ENCODE results near the gene MRRF.

The MRRF gene

GRCh38 chr9:122264360-122265148 is at the start of gene MRRF, which contains the start of gene RBM18:
Gene MRRF, plus strand, starts transcription at chr9:122264882. Its CDS starts 6,010 bp downstream, at chr9:122270892.
Gene RBM18, minus strand, starts transcription at chr9:122264840. Its CDS starts 3,348 bp downstream, at chr9:122261492.
- peak within 1 kb of the TSS; percentile 72 for H3K27ac ChIP-seq (ENCODE audit: low read length)
- no peaks in the 10 kb centered on the region for H3K27me3 ChIP-seq (ENCODE audit: insufficient read depth, low read length)
- peaks cover 17% of the 10 kb centered on the region for H3K36me3 ChIP-seq (ENCODE audit: insufficient read depth, low read depth, low read length)
- no peaks in the 10 kb centered on the region for H3K9me3 ChIP-seq (ENCODE audit: insufficient read depth, low read depth, low read length)
- peak within 1 kb of the TSS; percentile 93 for H3K9ac ChIP-seq (ENCODE audit: low read depth, low read length)
- peaks cover 13% of the 10 kb centered on the region; the same call in 1 of the 2 replicates for H3K4me1 ChIP-seq (ENCODE audit: insufficient read depth, low read length)
- H3K4me3 ChIP-seq (ENCODE audit: low read length), result peak within 1 kb of the TSS; percentile 99

- H3K9me3 ChIP-seq (ENCODE audit: insufficient read depth, low read depth, low read length), result peaks cover 8% of the 10 kb centered on the region; the same call in 1 of the 2 replicates
- peaks cover 100% of the 10 kb centered on the region for H3K27me3 ChIP-seq (ENCODE audit: insufficient read depth, low read length)
- no peak overlapping the region for H3K9ac ChIP-seq (ENCODE audit: low read depth, low read length)
- H3K36me3 ChIP-seq (ENCODE audit: insufficient read depth, low read depth, low read length), result no peaks in the 10 kb centered on the region
- H3K4me3 ChIP-seq (ENCODE audit: low read length), result no peak overlapping the region
- peaks cover 5% of the 10 kb centered on the region; the same call in 1 of the 2 replicates for H3K4me1 ChIP-seq (ENCODE audit: insufficient read depth, low read length)
- no peak overlapping the region for H3K27ac ChIP-seq (ENCODE audit: low read length)
Measured at GRCh38 chr9:122215663-122216062, 49.0 kb upstream of the MRRF start.

GRCh38 chr9:122216138-122216797 is 48.4 kb upstream of the MRRF start:
- peaks cover 100% of the 10 kb centered on the region for H3K27me3 ChIP-seq (ENCODE audit: insufficient read depth, low read length)
- H3K27ac ChIP-seq (ENCODE audit: low read length), result no peak overlapping the region
- no peaks in the 10 kb centered on the region for H3K36me3 ChIP-seq (ENCODE audit: insufficient read depth, low read depth, low read length)
- peak overlapping the region; percentile 52; the same call in 1 of the 2 replicates for H3K4me3 ChIP-seq (ENCODE audit: low read length)
- H3K4me1 ChIP-seq (ENCODE audit: insufficient read depth, low read length), result peaks cover 8% of the 10 kb centered on the region; the same call in 1 of the 2 replicates
- H3K9me3 ChIP-seq (ENCODE audit: insufficient read depth, low read depth, low read length), result peaks cover 8% of the 10 kb centered on the region; the same call in 1 of the 2 replicates
- no peak overlapping the region for H3K9ac ChIP-seq (ENCODE audit: low read depth, low read length)

- peak overlapping the region; percentile 52; the same call in 1 of the 2 replicates for H3K4me3 ChIP-seq (ENCODE audit: low read length)
- no peak overlapping the region for H3K9ac ChIP-seq (ENCODE audit: low read depth, low read length)
- H3K27ac ChIP-seq (ENCODE audit: low read length), result no peak overlapping the region
- H3K9me3 ChIP-seq (ENCODE audit: insufficient read depth, low read depth, low read length), result peaks cover 8% of the 10 kb centered on the region; the same call in 1 of the 2 replicates
- H3K27me3 ChIP-seq (ENCODE audit: insufficient read depth, low read length), result peaks cover 100% of the 10 kb centered on the region
- H3K36me3 ChIP-seq (ENCODE audit: insufficient read depth, low read depth, low read length), result no peaks in the 10 kb centered on the region
- H3K4me1 ChIP-seq (ENCODE audit: insufficient read depth, low read length), result peaks cover 8% of the 10 kb centered on the region; the same call in 1 of the 2 replicates
Measured at GRCh38 chr9:122216798-122217418, 47.8 kb upstream of the MRRF start.

GRCh38 chr9:122217640-122218039 is 47.0 kb upstream of the MRRF start:
- Histone ChIP-seq H3K9me3 (ENCODE audit: insufficient read depth, low read depth, low read length) (peaks cover 8% of the 10 kb centered on the region; the same call in 1 of the 2 replicates), H3K27ac (ENCODE audit: low read length) (no peak overlapping the region), H3K36me3 (ENCODE audit: insufficient read depth, low read depth, low read length) (no peaks in the 10 kb centered on the region), H3K27me3 (ENCODE audit: insufficient read depth, low read length) (peaks cover 100% of the 10 kb centered on the region), H3K4me3 (ENCODE audit: low read length) (no peak overlapping the region), H3K9ac (ENCODE audit: low read depth, low read length) (no peak overlapping the region), H3K4me1 (ENCODE audit: insufficient read depth, low read length) (peaks cover 8% of the 10 kb centered on the region; the same call in 1 of the 2 replicates)

GRCh38 chr9:122218071-122218934 is 46.4 kb upstream of the MRRF start:
- Histone ChIP-seq H3K9ac (ENCODE audit: low read depth, low read length) (no peak overlapping the region), H3K4me3 (ENCODE audit: low read length) (peak overlapping the region; percentile 57; the same call in 1 of the 2 replicates), H3K27ac (ENCODE audit: low read length) (no peak overlapping the region)

GRCh38 chr9:122218935-122219855 is 45.5 kb upstream of the MRRF start:
- Histone ChIP-seq H3K27ac (ENCODE audit: low read length) (no peak overlapping the region), H3K36me3 (ENCODE audit: insufficient read depth, low read depth, low read length) (no peaks in the 10 kb centered on the region), H3K4me3 (ENCODE audit: low read length) (peak overlapping the region; percentile 57; the same call in 1 of the 2 replicates), H3K9me3 (ENCODE audit: insufficient read depth, low read depth, low read length) (peaks cover 8% of the 10 kb centered on the region; the same call in 1 of the 2 replicates), H3K27me3 (ENCODE audit: insufficient read depth, low read length) (peaks cover 100% of the 10 kb centered on the region), H3K9ac (ENCODE audit: low read depth, low read length) (no peak overlapping the region), H3K4me1 (ENCODE audit: insufficient read depth, low read length) (peaks cover 8% of the 10 kb centered on the region; the same call in 1 of the 2 replicates)

More at GRCh38 chr9:122218071-122218934, 46.4 kb upstream of the MRRF start:
- Histone ChIP-seq H3K4me1 (ENCODE audit: insufficient read depth, low read length) (peaks cover 8% of the 10 kb centered on the region; the same call in 1 of the 2 replicates), H3K36me3 (ENCODE audit: insufficient read depth, low read depth, low read length) (no peaks in the 10 kb centered on the region), H3K27me3 (ENCODE audit: insufficient read depth, low read length) (peaks cover 100% of the 10 kb centered on the region), H3K9me3 (ENCODE audit: insufficient read depth, low read depth, low read length) (peaks cover 8% of the 10 kb centered on the region; the same call in 1 of the 2 replicates)

- H3K4me1 ChIP-seq (ENCODE audit: insufficient read depth, low read length), result peaks cover 8% of the 10 kb centered on the region; the same call in 1 of the 2 replicates
- peaks cover 100% of the 10 kb centered on the region for H3K27me3 ChIP-seq (ENCODE audit: insufficient read depth, low read length)
- H3K9me3 ChIP-seq (ENCODE audit: insufficient read depth, low read depth, low read length), result peaks cover 8% of the 10 kb centered on the region; the same call in 1 of the 2 replicates
- peak overlapping the region; percentile 57; the same call in 1 of the 2 replicates for H3K4me3 ChIP-seq (ENCODE audit: low read length)
- no peaks in the 10 kb centered on the region for H3K36me3 ChIP-seq (ENCODE audit: insufficient read depth, low read depth, low read length)
- no peak overlapping the region for H3K27ac ChIP-seq (ENCODE audit: low read length)
- H3K9ac ChIP-seq (ENCODE audit: low read depth, low read length), result no peak overlapping the region
Measured at GRCh38 chr9:122219856-122220672, 44.6 kb upstream of the MRRF start.

- H3K27me3 ChIP-seq (ENCODE audit: insufficient read depth, low read length), result peaks cover 100% of the 10 kb centered on the region
- H3K27ac ChIP-seq (ENCODE audit: low read length), result no peak overlapping the region
- H3K9ac ChIP-seq (ENCODE audit: low read depth, low read length), result no peak overlapping the region
- no peaks in the 10 kb centered on the region for H3K36me3 ChIP-seq (ENCODE audit: insufficient read depth, low read depth, low read length)
- H3K9me3 ChIP-seq (ENCODE audit: insufficient read depth, low read depth, low read length), result peaks cover 8% of the 10 kb centered on the region; the same call in 1 of the 2 replicates
- H3K4me1 ChIP-seq (ENCODE audit: insufficient read depth, low read length), result peaks cover 8% of the 10 kb centered on the region; the same call in 1 of the 2 replicates
- H3K4me3 ChIP-seq (ENCODE audit: low read length), result peak overlapping the region; percentile 57; the same call in 1 of the 2 replicates
Measured at GRCh38 chr9:122220673-122221182, 44.0 kb upstream of the MRRF start.

All from iPS-20b (cell line).